Caco-2 (cell line): ENCODE results near the gene RSBN1. TPM values are rescaled to one million over a fixed set of nuclear protein-coding genes. Genes with fewer than 3 reads are reported as not detected.

ENCODE experiments used
- BruUV-seq: library from RNA; stranded (reverse); fragments of 400-500 nt; replicated peaks from 2 replicates; lab custom pipeline; 2021; lab: Mats Ljungman, UMichigan
- CTCF ChIA-PET: fragments of 300-600 bp; sonication (Branson Sonifier 250); formaldehyde crosslinking; loops from one replicate; lab custom pipeline; 2022; ENCODE audit warnings: antibody characterized with exemption; lab: Charles Lee
- POLR2A ChIA-PET: fragments of 300-600 bp; sonication (Branson Sonifier 250); formaldehyde crosslinking; loops from one replicate; lab custom pipeline; 2022; ENCODE audit warnings: antibody characterized with exemption; lab: Charles Lee
- DNase-seq, 2 experiments: peaks; one replicate each; pipeline versions ENCODE4 v3.0.0 to v3.0.0-alpha.2; 2020 to 2022
- H3K27me3 ChIP-seq: replicated peaks from 2 replicates; pipeline ENCODE4 v1.6.0; 2011; ENCODE audit warnings: low read length; ENCODE audit not compliant: control insufficient read depth, insufficient read depth
- H3K36me3 ChIP-seq: 2 replicates; pipeline ENCODE4 v1.5.1; 2011; ENCODE audit warnings: low read length; ENCODE audit not compliant: control insufficient read depth, insufficient read depth
- H3K4me1 ChIP-seq: fragments of 250-450 bp; sonication (Bioruptor Pico); 2 replicates; pipeline ENCODE4 v1.5.1; 2020; ENCODE audit warnings: mild to moderate bottlenecking
- H3K4me3 ChIP-seq: 2 replicates; pipeline ENCODE4 v1.5.1; 2011; ENCODE audit warnings: low read depth, mild to moderate bottlenecking, control low read depth, low read length
- H3K9me3 ChIP-seq: fragments of 250-450 bp; sonication (Bioruptor Pico); 2 replicates; pipeline ENCODE4 v1.5.1; 2020; ENCODE audit warnings: mild to moderate bottlenecking, moderate library complexity
- H3K27ac Mint-ChIP-seq: one replicate; pipeline ENCODE4 v1.8.0; 2022; ENCODE audit warnings: mixed read lengths; ENCODE audit not compliant: unreplicated experiment
- H3K27me3 Mint-ChIP-seq: one replicate; pipeline ENCODE4 v1.8.0; 2022; ENCODE audit warnings: mixed read lengths; ENCODE audit not compliant: insufficient read depth, unreplicated experiment
- H3K36me3 Mint-ChIP-seq: one replicate; pipeline ENCODE4 v1.8.0; 2022; ENCODE audit warnings: mild to moderate bottlenecking, mixed read lengths; ENCODE audit not compliant: insufficient read depth, unreplicated experiment
- H3K4me1 Mint-ChIP-seq: one replicate; pipeline ENCODE4 v1.8.0; 2022; ENCODE audit warnings: low read depth, mixed read lengths; ENCODE audit not compliant: unreplicated experiment
- H3K4me3 Mint-ChIP-seq: one replicate; pipeline ENCODE4 v1.8.0; 2022; ENCODE audit warnings: mild to moderate bottlenecking, moderate library complexity, mixed read lengths; ENCODE audit not compliant: unreplicated experiment
- H3K9me3 Mint-ChIP-seq: one replicate; pipeline ENCODE4 v1.8.0; 2022; ENCODE audit warnings: mixed read lengths; ENCODE audit not compliant: unreplicated experiment
- CTCF ChIP-seq, 2 experiments: fragments of 200-600 bp in 1 of 2; IDR thresholded peaks; 1 replicate in 1 of 2; 2 replicates in 1 of 2; pipeline versions ENCODE4 v1.5.1 to v1.8.0; 2011 to 2022; ENCODE audit warnings: antibody characterized with exemption in 1 of 2, control low read depth in 1 of 2, inconsistent platforms in 1 of 2, low read depth in 1 of 2, low read length in 1 of 2, mild to moderate bottlenecking in 1 of 2, moderate library complexity in 1 of 2; ENCODE audit not compliant: insufficient read depth in 1 of 2, severe bottlenecking in 1 of 2, unreplicated experiment in 1 of 2
- intact Hi-C: fragments of 100-400 bp; cut with micrococcal nuclease; formaldehyde crosslinking; loops from one replicate; pipeline ENCODE4 v1.10.0; 2022; ENCODE audit not compliant: unreplicated experiment
- total RNA-seq: library from RNA; stranded (reverse); gene quantifications from 2 replicates; pipeline ENCODE4 v1.2.3, GENCODE V29; 2022

RSBN1 gene
- total RNA-seq, 1 experiment from 2014 or later = 7.3 TPM

- BruUV-seq = no TSS peak
- H3K36me3 Mint-ChIP-seq = no peaks in the 10 kb centered on the region
- Histone ChIP-seq H3K36me3 (no peaks in the 10 kb centered on the region), H3K9me3 (0 out of 2 replicates have a peak, but pooled peaks cover 3% of the 10 kb centered on the region), H3K4me3 (no peak overlapping the region), H3K27me3 (no peaks in the 10 kb centered on the region), H3K4me1 (no peaks in the 10 kb centered on the region)
- no peak overlapping the region for H3K4me3 Mint-ChIP-seq
- H3K4me1 Mint-ChIP-seq = peaks cover 12% of the 10 kb centered on the region
- peaks cover 18% of the 10 kb centered on the region for H3K9me3 Mint-ChIP-seq
- no peak for TF ChIP-seq CTCF (IDR thresholded peaks at IDR 0.05; ENCODE audit: insufficient read depth in 1 of 2, low read depth in 1 of 2, low read length in 1 of 2, severe bottlenecking in 1 of 2, unreplicated experiment in 1 of 2)
- ChIA-PET POLR2A (no interaction called here), CTCF (no interaction called here)
- H3K27me3 Mint-ChIP-seq = no peaks in the 10 kb centered on the region
- H3K27ac Mint-ChIP-seq = no peak overlapping the region
- intact Hi-C loops = no loop called here
- DNase-seq = no peak
These were observed 36.8 kb upstream of the RSBN1 start for GRCh38 chr1:113849072-113849471.

GRCh38 chr1:113846391-113847035 lies 34.2 kb upstream of the RSBN1 start:
- H3K27me3 Mint-ChIP-seq = no peaks in the 10 kb centered on the region
- Histone ChIP-seq H3K4me1 (no peaks in the 10 kb centered on the region), H3K9me3 (0 out of 2 replicates have a peak, but pooled peaks cover 3% of the 10 kb centered on the region), H3K27me3 (no peaks in the 10 kb centered on the region), H3K4me3 (no peak overlapping the region), H3K36me3 (no peaks in the 10 kb centered on the region)
- peaks cover 12% of the 10 kb centered on the region for H3K4me1 Mint-ChIP-seq
- ChIA-PET CTCF (no interaction called here), POLR2A (no interaction called here)
- BruUV-seq = no TSS peak
- intact Hi-C loops = no loop called here
- H3K9me3 Mint-ChIP-seq = peaks cover 18% of the 10 kb centered on the region
- no peak overlapping the region for H3K4me3 Mint-ChIP-seq
- no peak for DNase-seq
- H3K36me3 Mint-ChIP-seq = no peaks in the 10 kb centered on the region
- no peak for TF ChIP-seq CTCF (IDR thresholded peaks at IDR 0.05; ENCODE audit: insufficient read depth in 1 of 2, low read depth in 1 of 2, low read length in 1 of 2, severe bottlenecking in 1 of 2, unreplicated experiment in 1 of 2)
- peak overlapping the region; percentile 23 for H3K27ac Mint-ChIP-seq

- intact Hi-C loops = loop anchor here (5.0 to 10.0 kb wide), 2 partner anchors 126 to 448 kb away; no protein-coding TSS in a partner anchor
- no peak overlapping the region for H3K4me3 Mint-ChIP-seq
- Histone ChIP-seq H3K9me3 (no peaks in the 10 kb centered on the region), H3K36me3 (no peaks in the 10 kb centered on the region), H3K4me1 (no peaks in the 10 kb centered on the region), H3K27me3 (no peaks in the 10 kb centered on the region), H3K4me3 (no peak overlapping the region)
- no peaks in the 10 kb centered on the region for H3K4me1 Mint-ChIP-seq
- no peak for TF ChIP-seq CTCF (IDR thresholded peaks at IDR 0.05; ENCODE audit: insufficient read depth in 1 of 2, low read depth in 1 of 2, low read length in 1 of 2, severe bottlenecking in 1 of 2, unreplicated experiment in 1 of 2)
- no peaks in the 10 kb centered on the region for H3K36me3 Mint-ChIP-seq
- no peak for DNase-seq
- H3K27me3 Mint-ChIP-seq = peaks cover 4% of the 10 kb centered on the region
- POLR2A ChIA-PET = interaction anchor here (0.9 kb wide), 1 partner anchor 68 kb away, joined by 3 read pairs; no protein-coding TSS in a partner anchor
- no peaks in the 10 kb centered on the region for H3K9me3 Mint-ChIP-seq
- CTCF ChIA-PET = interaction anchor here (1.5 kb wide), 1 partner anchor 127 kb away, joined by 5 read pairs; no protein-coding TSS in a partner anchor
- no TSS peak for BruUV-seq
- H3K27ac Mint-ChIP-seq = no peak overlapping the region
These were observed 24.3 kb upstream of the RSBN1 start for GRCh38 chr1:113836534-113836933.
